Naive thymus-derived CD4-positive, alpha-beta T cell (primary cell): ENCODE measurements around the gene PLD3. TPM values are rescaled to one million over a fixed set of nuclear protein-coding genes. Genes with fewer than 3 reads are reported as not detected.

ENCODE experiments used
- ATAC-seq: fragments of 150-1000 bp; cut with Tn5 transposase; 2 replicates; pipeline ENCODE4 v1.10.0; 2021; ENCODE audit warnings: mild to moderate bottlenecking, moderate library complexity
- CTCF ChIA-PET: fragments of 350-600 bp; sonication (Branson Sonifier 250); formaldehyde crosslinking; loops from one replicate; lab custom pipeline; 2021; ENCODE audit warnings: antibody characterized with exemption; lab: Charles Lee
- POLR2A ChIA-PET: fragments of 350-600 bp; sonication (Branson Sonifier 250); formaldehyde crosslinking; loops from one replicate; lab custom pipeline; 2021; ENCODE audit warnings: antibody characterized with exemption, inconsistent platforms; lab: Charles Lee
- DNase-seq, 9 donors: peaks; one replicate each; pipeline versions ENCODE4 v3.0.0 to v3.0.0-alpha.2; 2020 to 2022; ENCODE audit warnings: mixed read lengths in 1 of 9
- H3K27ac ChIP-seq: one replicate; pipeline ENCODE4 v1.7.0; 2013; ENCODE audit warnings: mild to moderate bottlenecking, low read depth, low read length, moderate library complexity
- H3K27me3 ChIP-seq, 2 donors: one replicate each; pipeline ENCODE4 v1.7.0; 2013; ENCODE audit warnings: low read length in 2 of 2, mild to moderate bottlenecking in 2 of 2, moderate library complexity in 2 of 2; ENCODE audit not compliant: control insufficient read depth in 2 of 2, insufficient read depth in 2 of 2
- H3K36me3 ChIP-seq, 3 experiments: 1 replicate in 2 of 3; 2 replicates in 1 of 3; pipeline ENCODE4 v1.7.0; 2013; ENCODE audit warnings: low read length in 3 of 3, mild to moderate bottlenecking in 3 of 3, moderate library complexity in 1 of 3; ENCODE audit not compliant: insufficient read depth in 3 of 3, control insufficient read depth in 2 of 3
- H3K4me1 ChIP-seq, 2 donors: one replicate each; pipeline ENCODE4 v1.7.0; 2013; ENCODE audit warnings: low read length in 2 of 2, mild to moderate bottlenecking in 2 of 2, moderate library complexity in 1 of 2; ENCODE audit not compliant: control insufficient read depth in 2 of 2, insufficient read depth in 2 of 2
- H3K4me3 ChIP-seq: 2 replicates; pipeline ENCODE4 v1.7.0; 2013; ENCODE audit warnings: mild to moderate bottlenecking, low read length
- H3K9me3 ChIP-seq, 3 experiments: 1 replicate in 2 of 3; 2 replicates in 1 of 3; pipeline ENCODE4 v1.7.0; 2013; ENCODE audit warnings: low read length in 3 of 3; ENCODE audit not compliant: control insufficient read depth in 2 of 3
- H3K27ac Mint-ChIP-seq, 9 donors: one replicate each; pipeline ENCODE4 v1.8.0; 2020 to 2022; ENCODE audit warnings: mixed read lengths in 9 of 9, mild to moderate bottlenecking in 8 of 9, moderate library complexity in 5 of 9, inconsistent platforms in 2 of 9
- H3K27me3 Mint-ChIP-seq, 5 donors: one replicate each; pipeline ENCODE4 v1.8.0; 2021 to 2022; ENCODE audit warnings: mixed read lengths in 5 of 5, mild to moderate bottlenecking in 1 of 5
- H3K36me3 Mint-ChIP-seq, 5 donors: one replicate each; pipeline ENCODE4 v1.8.0; 2020 to 2022; ENCODE audit warnings: mixed read lengths in 5 of 5, mild to moderate bottlenecking in 3 of 5, inconsistent platforms in 1 of 5
- H3K4me1 Mint-ChIP-seq, 7 donors: one replicate each; pipeline ENCODE4 v1.8.0; 2020 to 2022; ENCODE audit warnings: mixed read lengths in 7 of 7, mild to moderate bottlenecking in 3 of 7, inconsistent platforms in 1 of 7
- H3K4me3 Mint-ChIP-seq, 10 donors: one replicate each; pipeline ENCODE4 v1.8.0; 2020 to 2022; ENCODE audit warnings: mild to moderate bottlenecking in 10 of 10, mixed read lengths in 10 of 10, moderate library complexity in 6 of 10, inconsistent platforms in 2 of 10
- H3K9me3 Mint-ChIP-seq, 11 donors: one replicate each; pipeline ENCODE4 v1.8.0; 2020 to 2022; ENCODE audit warnings: mixed read lengths in 11 of 11, mild to moderate bottlenecking in 4 of 11, inconsistent platforms in 1 of 11, moderate library complexity in 1 of 11
- intact Hi-C, 2 donors: fragments of 100-400 bp; cut with micrococcal nuclease; formaldehyde crosslinking; loops; one replicate each; pipeline ENCODE4 v1.15.1; 2023
- polyA plus RNA-seq, 2 donors: library from polyadenylated mRNA; unstranded; fragments of 300-500 nt; fragmentation: Illumina TruSeq; gene quantifications; one replicate each; pipeline ENCODE4 v1.2.3, GENCODE V29; 2021
- total RNA-seq, 6 experiments: library from RNA in 5 of 6; stranded (reverse) in 5 of 6; gene quantifications; 1 replicate in 5 of 6; 2 replicates in 1 of 6; pipeline ENCODE4 v1.2.3 and lab custom pipeline; 2021 to 2026

The PLD3 gene
- total and polyA plus RNA-seq, 7 experiments from 2014 or later = 60.1 to 137 (median 85.8) TPM

GRCh38 chr19:40360020-40360707 lies 11.7 kb downstream of the PLD3 start:
- H3K27me3 ChIP-seq = no peaks in the 10 kb centered on the region
- Mint-ChIP-seq H3K27me3 (no peaks in the 10 kb centered on the region), H3K4me1 (peaks cover 23 to 40% (median 33%) of the 10 kb centered on the region in 7 donors), H3K9me3 (peaks cover 0 to 4% (median 0%) of the 10 kb centered on the region in 11 donors), H3K27ac (no peak overlapping the region), H3K4me3 (peak overlapping the region in 1 of 10 donors; percentile 55), H3K36me3 (peaks cover 0 to 14% (median 6%) of the 10 kb centered on the region in 5 donors)
- ATAC-seq (no peak), DNase-seq (no peak)
- no peaks in the 10 kb centered on the region for H3K36me3 ChIP-seq
- no peak overlapping the region for H3K4me3 ChIP-seq
- no peaks in the 10 kb centered on the region for H3K4me1 ChIP-seq
- CTCF ChIA-PET = no interaction called here
- intact Hi-C loops = no loop called here
- no peaks in the 10 kb centered on the region for H3K9me3 ChIP-seq
- no peak overlapping the region for H3K27ac ChIP-seq
- POLR2A ChIA-PET = interaction anchor here (0.6 kb wide), 1 partner anchor 495 kb away, joined by 6 read pairs; no protein-coding TSS in a partner anchor

- CTCF ChIA-PET = no interaction called here
- intact Hi-C loops = no loop called here
- peak; percentile 37 for ATAC-seq
These were observed 12.3 kb downstream of the PLD3 start for GRCh38 chr19:40360708-40361241.

GRCh38 chr19:40362160-40362559 lies 13.7 kb downstream of the PLD3 start:
- ATAC-seq (no peak), DNase-seq (no peak)
- ChIA-PET CTCF (no interaction called here), POLR2A (no interaction called here)
- no peaks in the 10 kb centered on the region for H3K27me3 ChIP-seq
- H3K36me3 ChIP-seq = peaks cover 0 to 9% (median 0%) of the 10 kb centered on the region in 3 experiments
- H3K4me1 Mint-ChIP-seq = peaks cover 15 to 38% (median 23%) of the 10 kb centered on the region in 7 donors
- H3K27ac ChIP-seq = no peak overlapping the region
- H3K36me3 Mint-ChIP-seq = peaks cover 0 to 18% (median 11%) of the 10 kb centered on the region in 5 donors
- no peaks in the 10 kb centered on the region for H3K9me3 ChIP-seq
- peaks cover 0 to 2% (median 0%) of the 10 kb centered on the region in 11 donors for H3K9me3 Mint-ChIP-seq
- no peak overlapping the region for H3K4me3 Mint-ChIP-seq
- H3K4me3 ChIP-seq = no peak overlapping the region
- H3K4me1 ChIP-seq = no peaks in the 10 kb centered on the region
- no peaks in the 10 kb centered on the region for H3K27me3 Mint-ChIP-seq
- intact Hi-C loops = no loop called here
- H3K27ac Mint-ChIP-seq = no peak overlapping the region

More at GRCh38 chr19:40360708-40361241, 12.3 kb downstream of the PLD3 start:
- POLR2A ChIA-PET = no interaction called here
- Mint-ChIP-seq H3K27me3 (no peaks in the 10 kb centered on the region), H3K4me3 (no peak overlapping the region), H3K36me3 (peaks cover 0 to 14% (median 7%) of the 10 kb centered on the region in 5 donors), H3K27ac (no peak overlapping the region), H3K9me3 (peaks cover 0 to 4% (median 0%) of the 10 kb centered on the region in 11 donors), H3K4me1 (peaks cover 22 to 42% (median 34%) of the 10 kb centered on the region in 7 donors)
- Histone ChIP-seq H3K36me3 (no peaks in the 10 kb centered on the region), H3K4me1 (no peaks in the 10 kb centered on the region), H3K27ac (no peak overlapping the region), H3K9me3 (no peaks in the 10 kb centered on the region), H3K4me3 (no peak overlapping the region), H3K27me3 (no peaks in the 10 kb centered on the region)
- DNase-seq = no peak

GRCh38 chr19:40363069-40363468 lies 14.6 kb downstream of the PLD3 start:
- H3K4me3 ChIP-seq = no peak overlapping the region
- DNase-seq = no peak
- CTCF ChIA-PET = no interaction called here

DNA sequence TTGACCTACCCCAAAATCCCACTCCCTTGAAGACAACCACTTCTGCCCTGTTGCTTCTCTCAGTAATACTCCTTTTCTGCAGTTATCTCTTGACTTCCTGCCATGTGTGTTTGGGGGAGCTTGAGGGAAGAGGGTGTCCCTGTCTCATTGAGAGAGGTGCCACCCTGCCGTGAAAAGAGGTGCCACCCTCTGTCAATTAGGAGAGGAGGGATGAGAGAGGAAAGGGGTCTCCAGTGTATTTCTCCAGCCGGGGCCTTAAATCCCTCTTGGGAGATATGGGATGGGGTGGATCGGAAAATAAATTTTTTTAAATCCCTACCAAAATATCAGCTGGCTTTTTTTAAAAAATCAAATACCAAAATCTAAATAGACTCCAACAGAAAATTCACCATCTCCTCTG lies 16.5 kb downstream of the PLD3 start:
- Histone ChIP-seq H3K9me3 (no peaks in the 10 kb centered on the region), H3K4me1 (no peaks in the 10 kb centered on the region), H3K4me3 (no peak overlapping the region), H3K27ac (no peak overlapping the region), H3K27me3 (no peaks in the 10 kb centered on the region), H3K36me3 (peaks cover 0 to 36% (median 0%) of the 10 kb centered on the region in 3 experiments)
- H3K4me3 Mint-ChIP-seq = peak overlapping the region; percentile 12 to 73 (median 58)
- no peaks in the 10 kb centered on the region for H3K27me3 Mint-ChIP-seq
- ATAC-seq = no peak
- CTCF ChIA-PET = interaction anchor here (0.6 kb wide), 1 partner anchor 1645 kb away, joined by 3 read pairs; no protein-coding TSS in a partner anchor
- POLR2A ChIA-PET = no interaction called here
- H3K4me1 Mint-ChIP-seq = peaks cover 11 to 29% (median 17%) of the 10 kb centered on the region in 7 donors
- peaks cover 0 to 2% (median 0%) of the 10 kb centered on the region in 11 donors for H3K9me3 Mint-ChIP-seq
- peaks cover 0 to 24% (median 8%) of the 10 kb centered on the region in 5 donors for H3K36me3 Mint-ChIP-seq
- H3K27ac Mint-ChIP-seq = peak overlapping the region in 6 of 9 donors; percentile 21 to 59 (median 38)
- intact Hi-C loops = no loop called here
- no peak for DNase-seq

More at GRCh38 chr19:40363069-40363468, 14.6 kb downstream of the PLD3 start:
- H3K9me3 ChIP-seq = no peaks in the 10 kb centered on the region
- intact Hi-C loops = no loop called here
- Mint-ChIP-seq H3K4me1 (peaks cover 13 to 34% (median 17%) of the 10 kb centered on the region in 7 donors), H3K4me3 (no peak overlapping the region), H3K36me3 (peaks cover 0 to 26% (median 11%) of the 10 kb centered on the region in 5 donors), H3K27me3 (no peaks in the 10 kb centered on the region), H3K9me3 (peaks cover 0 to 2% (median 0%) of the 10 kb centered on the region in 11 donors), H3K27ac (peak overlapping the region in 3 of 9 donors; percentile 17 to 55 (median 32))
- H3K36me3 ChIP-seq = peaks cover 0 to 18% (median 0%) of the 10 kb centered on the region in 3 experiments
- no peaks in the 10 kb centered on the region for H3K4me1 ChIP-seq
- ATAC-seq = no peak
- no peak overlapping the region for H3K27ac ChIP-seq
- POLR2A ChIA-PET = no interaction called here
- no peaks in the 10 kb centered on the region for H3K27me3 ChIP-seq

DNA sequence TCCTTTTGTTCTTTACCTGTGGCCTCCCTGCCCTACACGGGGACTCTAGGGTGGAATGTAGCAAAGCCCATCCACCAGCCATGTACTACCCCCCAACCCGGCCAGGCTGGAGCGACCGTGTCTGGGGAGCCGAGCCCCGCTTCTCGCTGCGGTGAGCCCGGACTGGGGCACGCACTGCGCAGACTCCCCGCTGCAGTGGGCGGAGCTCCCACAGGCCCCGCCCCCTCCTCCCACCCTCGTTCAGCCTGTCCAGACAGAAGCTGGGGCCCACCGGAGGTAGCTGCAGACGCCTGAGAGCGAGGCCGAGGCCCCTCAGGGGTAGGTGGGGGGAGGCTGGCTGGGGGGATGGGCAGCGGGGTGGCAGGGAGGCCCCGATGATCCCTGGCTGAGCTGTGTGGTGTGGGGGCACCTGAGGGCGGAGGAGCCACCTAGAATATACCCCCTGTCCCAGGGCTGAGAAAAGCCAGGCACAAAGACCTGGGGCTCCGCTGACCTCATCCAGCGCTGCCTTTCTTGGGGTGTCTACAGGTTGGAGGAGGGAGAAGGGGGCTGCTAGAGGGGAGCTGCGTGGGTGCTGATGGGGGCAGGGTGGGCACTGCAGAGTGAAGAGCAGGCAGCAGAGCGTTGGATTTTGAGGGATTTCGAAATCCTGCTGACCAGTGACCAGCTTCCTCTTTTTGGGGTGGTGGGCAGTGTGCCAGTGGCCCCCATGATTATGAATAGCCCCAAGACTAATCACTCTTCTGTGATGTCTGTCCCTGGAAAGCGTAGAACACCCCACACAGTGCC lies 17.3 kb downstream of the PLD3 start:
- Mint-ChIP-seq H3K4me3 (peak overlapping the region in 8 of 10 donors; percentile 25 to 73 (median 54)), H3K9me3 (peaks cover 0 to 2% (median 0%) of the 10 kb centered on the region in 11 donors), H3K4me1 (peaks cover 10 to 28% (median 16%) of the 10 kb centered on the region in 7 donors), H3K27ac (peak overlapping the region in 3 of 9 donors; percentile 21 to 44 (median 36)), H3K27me3 (no peaks in the 10 kb centered on the region), H3K36me3 (peaks cover 3 to 30% (median 13%) of the 10 kb centered on the region in 5 donors)
- Histone ChIP-seq H3K9me3 (no peaks in the 10 kb centered on the region), H3K4me3 (no peak overlapping the region), H3K27me3 (no peaks in the 10 kb centered on the region), H3K27ac (no peak overlapping the region), H3K36me3 (peaks cover 0 to 44% (median 0%) of the 10 kb centered on the region in 3 experiments), H3K4me1 (no peaks in the 10 kb centered on the region)
- DNase-seq = peak in 3 of 9 donors; percentile 14 to 62 (median 14)
- ChIA-PET CTCF (interaction anchor here (0.6 kb wide), 1 partner anchor 1644 kb away, joined by 3 read pairs; no protein-coding TSS in a partner anchor), POLR2A (no interaction called here)
- intact Hi-C loops = no loop called here
- ATAC-seq = peak; percentile 75
